HG03095 (cell line): ENCODE results near the gene PHACTR1.

Source experiments
- ATAC-seq: cut with Tn5 transposase; IDR thresholded peaks from one replicate; pipeline ENCODE4 v1.9.1; 2021; ENCODE audit warnings: moderate library complexity; ENCODE audit not compliant: unreplicated experiment

Gene PHACTR1

DNA sequence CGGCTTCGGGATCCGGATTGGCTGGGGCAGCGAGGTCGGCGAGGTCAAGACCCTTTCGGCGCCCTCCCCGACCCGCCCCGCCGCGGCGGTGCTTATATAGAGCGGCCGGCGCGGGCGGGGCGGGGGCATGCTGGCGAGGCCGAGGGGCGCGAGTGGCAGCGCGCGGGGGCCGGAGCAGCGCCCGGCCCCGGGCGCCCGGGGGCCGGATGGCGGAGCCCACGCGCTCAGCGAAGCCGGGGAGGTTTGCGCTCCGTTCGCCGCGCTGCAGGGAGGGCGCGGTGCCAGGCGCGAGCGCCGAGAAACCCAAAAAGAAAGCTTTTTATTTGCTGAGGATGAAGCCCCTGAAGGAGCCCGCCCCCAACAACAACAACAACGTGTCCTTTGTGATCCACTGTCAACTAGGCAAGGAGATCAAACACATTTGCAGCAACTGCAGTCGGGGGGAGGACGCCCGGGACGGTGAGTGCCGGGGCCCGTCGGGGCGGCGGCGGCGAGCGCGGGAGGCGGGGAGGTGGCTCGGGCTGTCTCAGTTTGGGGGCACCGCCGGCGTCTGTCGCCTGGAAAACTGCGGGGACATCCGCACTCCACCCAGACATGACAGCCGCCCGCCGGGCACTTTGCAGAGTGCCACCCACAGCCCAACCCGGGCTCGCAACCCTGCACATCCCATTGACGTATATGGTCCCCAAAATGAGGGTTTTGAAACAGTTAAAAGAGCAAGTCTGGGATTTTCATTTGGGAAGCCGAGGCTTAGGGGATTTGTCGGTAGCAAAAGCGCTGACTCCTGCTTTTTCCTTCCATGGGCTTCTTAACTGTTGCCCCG lies 297.3 kb downstream of the PHACTR1 start:
- ATAC-seq = no peak

DNA sequence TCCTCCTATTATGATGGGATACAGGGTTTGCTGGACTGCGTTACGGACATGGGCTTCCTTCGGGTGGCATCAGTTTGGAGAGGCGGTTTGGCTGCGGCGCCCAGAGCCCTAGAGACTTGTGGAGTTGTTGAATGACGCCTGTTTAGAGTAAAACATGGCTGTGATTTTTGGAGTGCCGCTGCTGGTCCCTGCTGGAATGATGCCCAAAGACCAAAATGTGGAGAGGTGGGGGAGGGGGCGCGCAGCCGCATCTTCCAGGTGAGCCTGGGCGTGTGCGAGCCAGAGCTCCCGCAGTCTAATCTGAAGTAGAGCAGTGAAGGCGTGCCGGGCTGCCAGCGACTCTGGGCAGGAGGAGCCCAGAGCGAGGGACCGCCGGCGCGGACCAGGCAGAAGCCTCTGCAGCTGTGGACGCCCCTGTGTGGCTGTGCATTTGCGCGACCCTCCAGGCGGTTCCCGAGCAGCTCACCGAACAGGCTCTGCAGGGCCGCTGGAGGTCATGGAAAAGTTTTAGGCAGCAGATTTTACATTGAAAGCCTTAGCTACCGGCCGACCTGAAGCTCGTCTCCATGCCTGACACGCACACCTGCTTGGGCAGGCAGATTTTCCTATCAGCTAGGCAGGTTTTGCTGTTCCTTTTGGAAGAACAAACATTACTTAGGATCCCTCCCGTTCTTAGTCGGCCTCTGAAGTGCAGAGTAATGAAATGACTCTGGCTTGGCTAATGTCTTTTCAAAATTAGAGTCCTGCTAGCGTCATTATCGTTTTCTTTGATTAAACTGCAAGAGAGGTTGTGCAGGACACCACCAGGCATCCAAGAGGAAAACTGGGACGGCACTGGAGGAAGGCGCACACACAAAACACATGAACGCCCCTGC lies 298.2 kb downstream of the PHACTR1 start:
- no peak for ATAC-seq

DNA sequence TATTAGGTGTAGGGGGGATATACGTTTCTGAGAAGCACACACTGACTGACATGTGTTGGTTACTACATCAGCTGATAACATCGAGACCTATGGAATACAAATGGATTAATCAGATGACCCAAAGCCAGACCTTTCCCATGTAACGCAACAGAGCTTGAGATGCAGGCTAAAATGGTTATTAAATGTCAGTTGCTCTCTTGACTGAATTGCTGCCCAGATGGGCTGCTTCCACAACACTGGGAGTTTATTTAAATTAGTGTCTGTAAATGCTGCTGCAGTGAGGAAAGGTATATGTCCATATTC lies 298.8 kb downstream of the PHACTR1 start:
- ATAC-seq = no peak

DNA sequence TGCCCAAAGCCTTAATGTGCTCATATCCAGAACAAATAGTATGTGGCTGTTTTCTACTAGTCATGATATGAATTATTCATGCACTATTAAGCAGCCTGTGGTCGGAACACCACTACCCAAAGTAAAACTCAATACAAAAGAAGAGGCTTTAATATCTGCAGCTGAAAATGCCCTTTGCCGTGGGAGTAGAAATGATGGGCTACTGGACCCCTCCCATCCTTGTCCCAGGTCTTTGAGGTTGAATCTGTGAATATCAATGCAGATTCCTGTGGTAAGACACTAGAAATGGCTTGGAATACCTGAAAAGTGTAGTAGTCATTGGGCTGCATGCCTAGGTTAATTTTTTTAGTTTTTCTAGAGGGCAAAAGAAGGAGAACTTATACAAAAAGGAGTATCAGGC lies 308.0 kb downstream of the PHACTR1 start:
- no peak for ATAC-seq

DNA sequence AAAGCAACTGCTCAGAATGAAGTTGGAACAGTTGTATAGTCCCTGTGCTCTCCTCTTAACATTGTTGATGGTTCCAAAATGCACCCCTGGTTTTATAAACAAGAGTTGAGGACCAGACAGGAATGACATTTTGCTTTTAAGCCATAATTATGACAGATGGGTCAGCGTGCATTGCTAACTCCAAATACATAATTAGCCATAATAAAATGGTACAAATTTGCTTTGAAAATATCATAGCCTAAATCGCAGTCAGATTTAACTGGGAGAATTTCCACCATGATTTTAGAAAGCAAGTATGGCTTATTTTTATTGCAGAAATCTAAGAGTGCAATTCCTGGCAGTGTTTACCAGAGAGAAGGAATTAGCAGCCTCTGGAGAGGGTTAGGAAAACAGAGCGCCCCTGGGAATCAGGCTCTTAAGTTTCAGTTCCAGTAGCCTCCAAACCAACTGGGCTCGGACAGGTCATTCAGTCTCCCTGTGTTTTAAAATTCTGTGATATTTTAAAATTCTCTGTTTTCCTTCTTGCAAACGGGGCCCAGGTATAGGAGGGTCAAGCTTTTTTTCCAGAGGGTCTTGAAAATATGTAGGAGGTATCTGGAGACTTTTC lies 309.4 kb downstream of the PHACTR1 start:
- no peak for ATAC-seq

DNA sequence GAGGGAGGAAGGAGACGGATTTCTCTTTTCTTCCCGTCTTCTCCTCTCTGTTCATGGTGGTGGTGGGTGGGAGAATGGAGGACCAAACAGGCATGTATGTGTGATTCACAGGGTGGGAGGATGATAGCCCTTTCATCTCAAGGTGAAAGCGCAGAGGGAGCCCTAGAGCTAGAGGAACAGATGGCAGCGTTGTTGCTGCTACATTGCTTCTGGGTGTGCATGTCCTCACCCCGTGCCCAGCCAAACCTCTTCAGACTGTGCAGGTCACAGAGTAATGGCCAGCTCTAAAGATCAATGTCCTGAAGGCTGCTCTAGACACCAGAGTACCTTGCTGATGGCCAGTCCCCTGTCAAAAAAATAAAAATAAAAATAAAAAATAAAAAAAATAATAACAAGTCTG lies 310.0 kb downstream of the PHACTR1 start:
- ATAC-seq = no peak

DNA sequence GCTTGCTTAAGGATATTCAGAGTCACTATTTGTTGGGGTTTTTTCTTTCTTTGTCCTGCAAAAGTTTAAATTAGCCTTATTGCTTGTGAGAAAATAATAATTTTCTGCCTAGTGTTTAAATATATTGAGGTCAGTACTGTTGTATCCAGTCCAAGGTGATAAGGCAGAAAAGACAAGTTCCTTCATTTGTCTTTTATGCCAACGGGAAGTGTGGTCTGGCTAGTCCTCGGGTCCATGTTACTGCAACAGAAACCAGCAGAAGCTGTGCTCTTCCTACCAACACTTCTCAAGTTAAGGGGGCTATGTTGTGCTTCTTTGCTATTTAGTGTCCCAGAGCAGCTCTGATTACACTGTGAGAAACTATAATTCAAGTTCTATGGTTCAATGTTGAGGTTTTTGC lies 310.6 kb downstream of the PHACTR1 start:
- no peak for ATAC-seq

DNA sequence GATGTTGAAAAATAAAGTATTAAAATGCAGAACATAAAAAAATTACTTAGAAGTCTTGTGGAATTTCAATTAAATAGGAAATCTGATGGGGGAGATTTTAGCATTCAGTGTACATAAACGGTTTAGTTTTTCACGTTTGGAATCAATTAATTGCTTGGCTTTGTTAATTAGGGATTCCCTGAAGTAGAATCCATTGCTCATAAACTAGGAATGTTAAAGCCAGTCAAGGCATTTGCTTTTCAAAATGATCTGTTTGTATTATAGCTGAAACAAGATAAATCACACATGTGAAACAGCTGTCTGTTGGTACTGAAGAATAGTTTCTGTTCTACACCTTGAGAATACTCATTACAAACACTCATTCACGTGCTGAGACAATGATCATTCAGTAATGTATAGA lies 313.8 kb downstream of the PHACTR1 start:
- ATAC-seq = no peak

DNA sequence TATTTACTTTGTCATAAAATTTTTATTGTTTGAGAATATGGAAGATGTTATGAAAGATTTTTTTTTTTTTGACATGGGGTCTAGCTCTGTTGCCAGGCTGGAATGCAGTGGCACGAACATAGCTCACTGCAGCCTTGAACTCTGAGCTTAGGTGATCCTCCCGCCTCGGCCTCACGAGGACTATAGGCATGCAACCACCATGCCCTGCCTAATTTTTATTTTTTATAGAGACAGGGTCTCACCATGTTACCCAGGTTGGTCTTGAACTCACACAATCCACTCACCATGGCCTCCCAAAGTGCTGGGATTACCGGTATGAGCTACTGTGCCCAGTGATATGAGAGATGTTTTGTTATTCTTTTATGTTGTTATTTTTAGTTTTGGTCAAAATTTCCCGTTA lies 316.0 kb downstream of the PHACTR1 start:
- ATAC-seq = no peak

DNA sequence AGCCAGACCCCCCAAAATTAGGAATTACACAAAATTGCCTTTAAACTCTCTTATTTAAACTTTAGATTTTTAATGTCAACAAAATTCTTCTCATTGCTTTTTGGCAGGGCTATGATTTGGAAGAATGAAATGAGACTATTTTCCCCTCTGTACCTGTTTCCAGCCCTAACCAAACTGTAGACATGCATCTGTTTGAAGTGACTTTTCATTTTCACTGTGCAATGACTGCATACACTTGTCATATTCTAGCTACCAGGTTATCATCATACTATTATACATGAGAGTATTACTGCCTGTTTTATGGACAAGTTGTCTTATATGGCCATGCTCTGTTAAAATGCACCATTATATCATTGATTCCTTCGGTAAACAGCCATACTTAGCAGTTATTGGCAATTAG lies 316.6 kb downstream of the PHACTR1 start:
- no peak for ATAC-seq

DNA sequence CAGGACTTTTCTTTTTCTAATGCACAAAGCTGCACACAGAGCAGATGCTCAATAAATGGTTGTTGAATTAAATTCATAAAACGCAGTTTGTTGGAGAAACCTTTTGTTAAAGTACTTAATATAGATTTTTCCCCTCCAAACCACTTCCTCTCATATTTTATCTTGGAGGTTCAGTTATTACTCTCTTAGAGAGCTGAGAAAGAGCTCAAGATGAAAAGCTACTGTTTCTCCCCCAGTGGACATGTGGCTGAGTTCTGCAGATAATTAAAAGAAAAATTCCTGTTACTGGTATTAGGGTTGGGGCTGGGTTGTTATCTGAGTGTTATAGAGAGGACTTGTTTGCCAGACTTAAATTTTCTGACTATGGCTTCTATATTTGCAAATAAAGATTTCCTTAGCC lies 317.7 kb downstream of the PHACTR1 start:
- ATAC-seq = no peak

DNA sequence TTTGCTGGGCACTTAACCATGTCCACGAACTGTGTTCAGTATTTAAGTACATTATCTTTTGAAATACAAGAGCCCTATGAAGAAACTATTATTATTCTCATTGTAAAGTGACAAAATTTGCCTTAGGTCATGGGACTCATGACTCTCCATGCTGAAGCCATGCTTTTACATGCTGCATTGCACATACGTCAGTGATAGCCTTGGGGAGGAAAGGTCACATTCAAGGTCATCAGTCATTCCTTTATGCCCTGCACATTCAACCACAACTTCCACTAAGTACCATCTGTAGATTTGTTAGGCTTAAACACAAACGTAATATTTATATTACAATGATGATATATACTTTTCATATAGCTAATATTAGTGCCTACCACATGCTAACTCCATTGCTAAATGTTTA lies 319.0 kb downstream of the PHACTR1 start:
- no peak for ATAC-seq

DNA sequence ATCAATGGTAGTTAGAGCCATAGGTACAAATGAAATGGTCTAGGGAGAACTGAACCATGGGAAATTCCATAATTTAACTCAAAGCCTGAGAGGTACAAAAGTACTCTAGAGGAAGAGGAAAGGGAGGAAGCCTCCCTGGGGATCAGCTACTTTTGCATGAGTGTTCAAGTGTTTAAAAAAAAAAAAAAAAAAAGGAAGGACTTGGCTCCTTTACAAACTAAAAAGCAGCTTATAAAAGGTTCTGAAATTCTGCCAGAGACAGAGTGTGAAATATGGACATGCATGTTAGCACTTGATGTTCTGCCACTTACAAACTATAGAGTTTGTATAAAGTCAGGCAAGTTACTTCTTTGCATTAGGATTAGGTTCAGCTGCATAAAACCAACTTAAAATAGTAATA lies 321.7 kb downstream of the PHACTR1 start:
- no peak for ATAC-seq

DNA sequence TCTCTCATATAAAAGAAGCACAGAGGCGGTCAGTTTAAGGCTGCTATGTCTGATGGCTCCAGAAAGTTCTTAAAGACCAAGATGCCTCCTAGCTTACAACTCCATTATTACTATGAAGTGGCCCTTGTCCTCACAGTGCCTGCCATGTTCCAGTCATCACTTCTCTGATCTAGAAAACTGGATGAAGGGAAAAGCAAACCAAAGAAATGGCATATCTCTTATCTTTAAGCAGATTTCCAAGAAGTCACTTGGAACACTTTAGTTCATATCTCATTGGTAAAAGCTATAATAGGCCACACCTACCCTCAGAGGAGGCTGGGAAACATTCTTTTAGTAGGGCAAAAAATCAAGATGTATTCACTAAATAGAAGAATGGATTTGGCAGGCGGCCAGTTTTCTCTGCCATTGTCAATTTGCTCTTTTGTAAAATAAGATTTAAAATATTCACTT lies 322.2 kb downstream of the PHACTR1 start:
- ATAC-seq = no peak

DNA sequence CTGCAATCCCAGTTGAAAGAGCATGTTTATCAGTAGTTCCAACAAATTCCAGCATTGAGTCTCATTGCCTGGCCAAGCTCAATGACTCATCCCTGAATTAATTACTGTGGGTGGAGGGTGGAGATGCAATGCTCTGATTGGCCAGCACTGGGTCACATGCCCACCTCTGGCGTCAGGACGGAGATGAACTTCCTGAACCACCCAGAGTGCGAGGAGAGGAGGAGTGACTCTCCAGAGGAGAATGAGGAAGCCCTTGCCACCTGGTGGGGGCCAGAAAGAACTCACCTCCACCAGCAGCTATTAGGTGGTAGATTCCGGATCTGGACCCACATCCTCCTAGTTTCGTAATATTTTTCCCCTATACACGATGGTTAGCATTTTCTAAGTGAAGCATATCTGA lies 327.8 kb downstream of the PHACTR1 start:
- no peak for ATAC-seq

DNA sequence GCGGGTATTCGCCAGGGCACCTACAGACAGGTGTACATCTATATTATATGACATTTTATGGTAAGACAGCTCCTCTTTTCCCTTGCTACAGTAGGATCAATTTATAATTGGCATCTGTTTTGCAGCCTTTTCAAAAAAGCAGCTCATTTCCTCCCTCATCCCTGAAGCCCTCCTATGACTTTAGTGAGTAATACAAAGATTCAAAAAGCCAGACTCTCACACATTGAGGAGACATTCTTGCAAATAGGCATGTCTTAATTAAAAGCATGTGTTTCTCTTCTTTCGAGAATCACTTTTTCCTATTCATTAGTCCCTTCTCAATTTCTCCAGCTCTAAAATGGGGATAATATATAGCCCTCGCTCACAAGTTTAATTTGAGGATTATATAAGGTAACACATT lies 328.3 kb downstream of the PHACTR1 start:
- ATAC-seq = no peak

DNA sequence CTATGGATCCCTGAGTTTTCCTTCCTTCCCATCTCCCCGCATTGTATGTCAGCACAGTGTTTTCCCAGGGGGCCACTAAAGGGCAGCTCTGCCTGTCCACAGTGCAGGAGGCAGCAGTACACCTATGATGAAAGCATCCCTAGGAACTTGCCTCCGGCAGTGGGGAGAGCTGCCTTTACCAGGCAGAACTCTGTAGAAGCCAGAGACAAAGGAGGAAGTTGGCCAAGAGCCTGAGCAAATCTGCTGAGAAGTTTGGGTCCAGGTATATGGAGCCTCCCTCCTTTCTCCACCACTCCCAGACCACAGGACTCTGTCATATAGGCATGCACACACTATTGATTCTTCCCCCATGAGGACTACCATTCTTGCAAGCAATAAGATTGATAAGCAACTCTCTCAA lies 329.1 kb downstream of the PHACTR1 start:
- ATAC-seq = no peak

DNA sequence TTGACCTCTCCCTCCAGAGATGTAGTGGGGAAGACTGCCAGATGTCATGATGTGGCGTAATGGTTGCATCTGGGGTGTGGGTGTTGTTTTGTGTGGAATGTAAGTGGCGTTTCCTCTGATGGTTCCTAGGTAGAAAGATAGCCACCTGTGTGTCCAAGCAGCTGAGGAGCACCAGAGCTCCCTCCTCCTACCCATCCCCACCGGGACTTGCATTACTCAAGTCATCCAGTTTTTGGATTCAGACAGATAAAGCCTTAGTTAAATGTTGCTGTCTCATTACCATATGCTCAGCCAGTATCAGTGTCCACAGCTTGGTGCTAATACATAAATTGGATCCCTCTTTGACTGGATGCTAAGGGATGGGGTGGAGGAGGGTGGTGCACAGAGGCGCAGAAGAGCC lies 329.5 kb downstream of the PHACTR1 start:
- no peak for ATAC-seq

DNA sequence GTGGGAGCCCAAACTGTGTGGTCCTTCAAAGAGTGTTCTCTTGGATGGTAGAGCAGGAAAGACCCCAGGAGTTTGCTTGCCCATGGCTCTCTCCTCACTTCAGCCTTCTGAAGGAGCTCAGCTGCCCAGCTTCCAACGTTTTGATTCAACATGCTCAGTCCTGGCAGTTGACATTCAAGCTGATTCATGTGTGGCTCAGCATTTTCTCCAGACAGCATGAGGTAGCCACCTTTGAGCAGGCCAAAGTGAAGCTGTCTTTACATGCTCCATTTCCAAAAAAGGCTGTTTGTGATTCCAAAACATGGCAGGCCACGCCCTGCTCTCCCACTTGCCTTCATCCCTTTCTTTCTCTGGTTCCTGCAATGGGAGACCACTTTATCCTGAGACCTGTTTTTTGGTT lies 331.5 kb downstream of the PHACTR1 start:
- ATAC-seq = no peak

DNA sequence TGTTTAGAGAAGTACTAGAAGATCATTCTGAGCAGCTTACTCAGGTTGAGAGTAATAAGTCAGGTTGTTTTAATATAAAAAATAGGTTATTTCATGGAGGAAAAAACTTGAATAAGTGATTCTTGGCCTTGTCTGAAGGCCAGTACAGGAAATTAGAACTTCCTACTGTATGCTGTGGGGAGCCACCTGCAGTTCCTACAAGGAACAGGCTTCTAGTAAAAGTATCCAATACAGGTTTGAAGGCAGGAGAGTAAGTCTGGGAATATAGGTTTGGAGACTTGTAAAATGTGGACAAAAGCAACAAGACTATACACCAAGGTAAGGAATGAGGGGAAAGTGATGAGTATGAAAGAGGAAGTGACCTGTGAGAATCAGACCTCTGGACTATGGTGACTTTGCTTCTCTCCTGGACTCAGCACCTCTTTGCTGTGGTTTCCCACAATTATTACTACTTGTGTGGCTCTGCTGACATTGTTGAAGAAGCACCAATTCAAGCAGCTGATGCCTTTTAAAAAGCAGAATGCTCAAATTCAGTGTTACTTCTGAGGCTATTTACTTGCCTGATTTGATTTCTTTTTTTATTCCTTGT lies 333.2 kb downstream of the PHACTR1 start:
- ATAC-seq = no peak

DNA sequence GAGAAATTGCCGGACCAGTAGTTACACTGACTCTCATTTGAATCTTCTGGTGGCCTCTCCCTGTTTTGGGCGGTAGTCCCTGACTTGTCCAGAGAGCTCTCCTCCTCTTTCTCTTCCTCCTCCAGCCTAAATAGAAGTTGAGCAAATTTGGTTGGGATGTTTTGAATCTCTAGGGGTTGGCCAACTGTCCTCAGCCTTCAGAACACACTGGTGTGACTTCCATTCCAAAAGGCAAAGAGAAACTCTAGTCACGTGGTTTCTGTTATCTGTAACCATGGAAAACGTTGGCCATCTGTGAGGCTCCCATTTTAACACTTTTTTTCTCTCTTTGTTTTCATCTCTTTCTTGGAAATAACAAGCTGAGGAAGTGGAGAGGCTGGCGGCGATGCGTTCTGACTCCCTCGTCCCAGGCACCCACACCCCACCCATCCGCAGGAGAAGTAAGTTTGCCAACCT lies 336.5 kb downstream of the PHACTR1 start:
- ATAC-seq = no peak
